Activated CD4-positive, alpha-beta memory T cell treated with anti-CD3 and anti-CD28 coated beads, Interleukin-2, amount 10 ng/mL, durations not matched to agents 7 days and 5 days (primary cell): ENCODE measurements around the gene HID1. TPM values are rescaled to one million over a fixed set of nuclear protein-coding genes. Genes with fewer than 3 reads are reported as not detected.

Source experiments
- CTCF ChIA-PET: fragments of 350-600 bp; sonication (Branson Sonifier 250); formaldehyde crosslinking; loops from one replicate; lab custom pipeline; 2021; ENCODE audit warnings: antibody characterized with exemption, inconsistent platforms; lab: Charles Lee
- POLR2A ChIA-PET: fragments of 350-600 bp; sonication (Branson Sonifier 250); formaldehyde crosslinking; loops from one replicate; lab custom pipeline; 2021; ENCODE audit warnings: antibody characterized with exemption; lab: Charles Lee
- DNase-seq: peaks from one replicate; pipeline ENCODE4 v3.0.0-alpha.2; 2020
- H3K27ac Mint-ChIP-seq: one replicate; pipeline ENCODE4 v1.8.0; 2021; ENCODE audit warnings: mild to moderate bottlenecking, mixed read lengths
- H3K27me3 Mint-ChIP-seq: one replicate; pipeline ENCODE4 v1.8.0; 2021; ENCODE audit warnings: mixed read lengths
- H3K36me3 Mint-ChIP-seq: one replicate; pipeline ENCODE4 v1.8.0; 2021; ENCODE audit warnings: low read depth, mixed read lengths
- H3K4me1 Mint-ChIP-seq: one replicate; pipeline ENCODE4 v1.8.0; 2021; ENCODE audit warnings: mixed read lengths
- H3K4me3 Mint-ChIP-seq: one replicate; pipeline ENCODE4 v1.8.0; 2021; ENCODE audit warnings: mild to moderate bottlenecking, mixed read lengths
- H3K9me3 Mint-ChIP-seq: one replicate; pipeline ENCODE4 v1.8.0; 2021; ENCODE audit warnings: mixed read lengths
- total RNA-seq, 2 experiments: library from RNA; stranded (reverse); gene quantifications; one replicate each; pipeline ENCODE4 v1.2.3, GENCODE V29; 2021

The HID1 gene
- total RNA-seq, 2 experiments from 2014 or later = 0.38 to 1.4 TPM

DNA sequence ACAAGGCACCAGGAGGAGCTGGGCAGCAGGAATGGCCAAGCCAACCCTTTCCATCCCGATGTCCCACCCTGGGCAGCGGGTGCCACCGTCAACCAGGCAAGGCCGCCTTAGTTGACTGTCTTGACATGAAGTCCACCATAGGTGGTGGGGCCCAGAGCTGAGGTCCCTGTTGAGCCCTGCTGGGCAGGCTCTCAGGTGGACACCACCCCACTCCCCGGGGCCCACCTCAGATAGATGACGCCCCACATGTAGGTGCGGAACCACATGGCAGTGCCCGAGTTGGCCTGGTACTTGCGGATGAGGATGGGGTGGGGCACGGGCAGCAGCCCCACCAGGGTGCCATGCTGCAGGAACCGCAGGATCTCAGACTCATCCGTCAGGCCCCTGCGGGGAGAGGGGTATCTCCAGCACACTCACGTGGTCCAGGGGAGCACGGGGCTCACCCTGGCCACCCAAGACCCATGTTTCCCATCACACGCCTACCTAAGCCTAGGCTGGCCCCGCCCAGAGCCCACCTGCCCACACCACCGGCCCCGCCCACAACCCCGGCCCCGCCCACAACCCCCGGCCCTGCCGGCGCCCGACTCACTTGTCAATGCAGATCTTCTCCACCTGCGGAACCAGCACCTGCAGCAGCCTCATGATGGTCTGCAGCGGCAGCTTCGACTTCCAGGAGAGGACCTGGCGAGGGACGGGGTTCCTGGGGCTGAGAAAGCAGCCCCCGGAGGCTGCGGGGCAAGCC is 20.7 kb downstream of the HID1 start:
- H3K4me3 Mint-ChIP-seq = no peak overlapping the region
- no peak overlapping the region for H3K27ac Mint-ChIP-seq
- DNase-seq = no peak
- POLR2A ChIA-PET = no interaction called here
- no peaks in the 10 kb centered on the region for H3K9me3 Mint-ChIP-seq
- H3K4me1 Mint-ChIP-seq = no peaks in the 10 kb centered on the region
- CTCF ChIA-PET = interaction anchor here (1.0 to 1.2 kb wide), 3 partner anchors 10 to 27 kb away, joined by 4 to 5 read pairs (median 5); partner anchors contain the start of gene OTOP2
- H3K27me3 Mint-ChIP-seq = no peaks in the 10 kb centered on the region
- H3K36me3 Mint-ChIP-seq = no peaks in the 10 kb centered on the region

DNA sequence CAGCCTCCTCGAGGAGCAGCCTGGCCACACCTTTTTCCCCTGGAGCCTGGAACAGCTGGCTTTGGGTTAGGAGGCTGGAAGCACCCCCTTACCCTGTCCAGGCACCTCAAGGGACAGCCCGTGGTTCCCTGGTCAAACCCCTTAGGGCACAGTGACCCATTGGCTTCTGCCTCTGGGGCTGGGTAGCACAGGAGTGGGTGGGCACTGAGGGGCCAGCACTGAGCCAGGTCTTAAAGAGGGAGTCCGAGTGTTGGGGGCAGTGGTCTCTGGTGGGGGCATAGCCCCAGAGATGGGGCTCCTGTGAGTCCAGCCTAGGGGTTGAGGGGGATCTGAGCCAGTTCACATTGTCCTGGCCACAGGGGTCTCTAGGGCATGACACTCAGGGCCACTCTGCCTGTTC is 21.5 kb downstream of the HID1 start:
- POLR2A ChIA-PET = no interaction called here
- H3K27ac Mint-ChIP-seq = no peak overlapping the region
- CTCF ChIA-PET = interaction anchor here (1.0 to 1.1 kb wide), 2 partner anchors 11 to 27 kb away, joined by 4 to 5 read pairs; partner anchors contain the start of gene OTOP2

DNA sequence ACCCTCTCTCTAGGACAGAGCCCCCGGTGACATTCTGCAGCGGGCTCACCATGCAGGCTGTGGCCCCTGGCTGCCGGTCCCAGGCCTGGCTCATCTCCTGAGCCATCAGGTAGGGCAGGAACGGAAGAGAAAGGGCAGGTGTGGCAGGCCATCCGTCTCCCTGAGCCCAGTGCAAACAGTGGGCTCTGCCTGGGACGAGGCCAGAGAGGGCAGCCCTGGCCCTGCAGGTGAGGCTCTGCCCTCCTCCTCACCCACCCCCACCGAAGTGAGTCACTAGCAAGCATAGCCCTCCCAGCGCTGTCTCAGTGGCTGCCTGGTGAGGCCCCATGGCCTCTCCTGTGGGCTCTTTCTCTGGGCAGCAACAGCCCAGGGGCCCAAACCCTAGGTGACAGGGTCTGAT is 22.4 kb downstream of the HID1 start:
- Mint-ChIP-seq H3K9me3 (no peaks in the 10 kb centered on the region), H3K27me3 (peaks cover 3% of the 10 kb centered on the region), H3K36me3 (no peaks in the 10 kb centered on the region), H3K27ac (no peak overlapping the region), H3K4me1 (no peaks in the 10 kb centered on the region), H3K4me3 (no peak overlapping the region)
- ChIA-PET POLR2A (no interaction called here), CTCF (interaction anchor here (2.9 kb wide), 1 partner anchor 11 kb away, joined by 20 read pairs; no protein-coding TSS in a partner anchor)
- DNase-seq = no peak

More for the DNA sequence above, 21.5 kb downstream of the HID1 start:
- Mint-ChIP-seq H3K4me3 (no peak overlapping the region), H3K9me3 (no peaks in the 10 kb centered on the region), H3K4me1 (no peaks in the 10 kb centered on the region), H3K27me3 (no peaks in the 10 kb centered on the region), H3K36me3 (no peaks in the 10 kb centered on the region)
- no peak for DNase-seq

- no peak for DNase-seq
- CTCF ChIA-PET = interaction anchor here (1.7 to 2.9 kb wide), 2 partner anchors 9 to 12 kb away, joined by 10 to 20 read pairs; no protein-coding TSS in a partner anchor
- H3K27me3 Mint-ChIP-seq = peaks cover 7% of the 10 kb centered on the region
- H3K36me3 Mint-ChIP-seq = no peaks in the 10 kb centered on the region
- POLR2A ChIA-PET = no interaction called here
- no peaks in the 10 kb centered on the region for H3K9me3 Mint-ChIP-seq
- H3K4me1 Mint-ChIP-seq = no peaks in the 10 kb centered on the region
- no peak overlapping the region for H3K27ac Mint-ChIP-seq
- H3K4me3 Mint-ChIP-seq = no peak overlapping the region
Observed at GRCh38 chr17:74949455-74950115, 23.0 kb downstream of the HID1 start.

DNA sequence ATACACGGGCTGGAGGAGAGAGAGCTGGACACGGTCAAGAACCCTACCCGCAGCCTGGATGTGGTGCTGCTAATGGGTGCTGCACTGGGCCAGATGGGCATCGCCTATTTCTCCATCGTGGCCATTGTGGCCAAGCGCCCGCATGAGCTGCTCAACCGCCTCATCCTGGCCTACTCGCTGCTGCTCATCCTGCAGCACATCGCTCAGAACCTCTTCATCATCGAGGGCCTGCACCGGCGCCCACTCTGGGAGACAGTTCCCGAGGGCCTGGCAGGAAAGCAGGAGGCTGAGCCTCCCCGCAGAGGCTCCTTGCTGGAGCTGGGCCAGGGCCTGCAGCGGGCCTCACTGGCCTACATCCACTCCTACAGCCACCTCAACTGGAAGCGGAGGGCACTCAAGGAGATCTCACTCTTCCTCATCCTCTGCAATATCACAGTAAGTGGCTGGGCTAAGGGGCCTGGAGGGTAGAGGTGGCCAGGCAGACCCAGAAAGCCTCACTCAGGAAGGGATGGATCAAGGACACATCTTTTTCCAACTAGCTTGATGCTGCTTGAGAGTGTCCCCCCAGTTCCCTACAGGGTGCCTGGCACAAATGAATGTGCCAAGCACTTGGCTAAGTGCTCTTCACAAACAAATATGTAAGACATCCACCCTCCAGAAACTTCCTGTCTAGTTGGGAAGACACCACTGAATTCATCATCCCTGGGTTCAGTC is 25.4 kb downstream of the HID1 start:
- no peak overlapping the region for H3K4me3 Mint-ChIP-seq
- CTCF ChIA-PET = interaction anchor here (0.6 to 2.9 kb wide), 3 partner anchors 10 to 14 kb away, joined by 3 to 20 read pairs (median 3); no protein-coding TSS in a partner anchor
- no peak overlapping the region for H3K27ac Mint-ChIP-seq
- H3K27me3 Mint-ChIP-seq = peaks cover 18% of the 10 kb centered on the region
- no peaks in the 10 kb centered on the region for H3K4me1 Mint-ChIP-seq
- POLR2A ChIA-PET = no interaction called here
- H3K9me3 Mint-ChIP-seq = no peaks in the 10 kb centered on the region
- no peaks in the 10 kb centered on the region for H3K36me3 Mint-ChIP-seq
- DNase-seq = no peak

DNA sequence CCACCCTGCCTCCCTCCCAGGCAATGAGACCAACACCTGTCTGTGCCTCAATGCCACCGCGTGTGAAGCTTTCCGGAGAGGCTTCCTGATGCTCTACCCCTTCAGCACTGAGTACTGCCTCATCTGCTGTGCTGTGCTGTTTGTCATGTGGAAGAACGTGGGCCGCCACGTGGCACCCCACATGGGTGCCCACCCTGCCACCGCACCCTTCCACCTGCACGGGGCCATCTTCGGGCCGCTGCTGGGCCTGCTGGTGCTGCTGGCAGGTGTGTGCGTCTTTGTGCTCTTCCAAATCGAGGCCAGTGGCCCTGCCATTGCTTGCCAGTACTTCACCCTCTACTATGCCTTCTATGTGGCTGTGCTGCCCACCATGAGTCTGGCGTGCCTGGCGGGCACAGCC is 25.9 kb downstream of the HID1 start:
- H3K9me3 Mint-ChIP-seq = no peaks in the 10 kb centered on the region
- no peak for DNase-seq
- H3K4me1 Mint-ChIP-seq = no peaks in the 10 kb centered on the region
- H3K4me3 Mint-ChIP-seq = no peak overlapping the region
- H3K27ac Mint-ChIP-seq = no peak overlapping the region
- H3K36me3 Mint-ChIP-seq = no peaks in the 10 kb centered on the region
- H3K27me3 Mint-ChIP-seq = peaks cover 21% of the 10 kb centered on the region
- ChIA-PET CTCF (interaction anchor here (0.6 to 1.1 kb wide), 2 partner anchors 10 to 11 kb away, joined by 3 read pairs; no protein-coding TSS in a partner anchor), POLR2A (no interaction called here)

GRCh38 chr17:74945543-74945942 is 27.0 kb downstream of the HID1 start:
- POLR2A ChIA-PET = no interaction called here
- Mint-ChIP-seq H3K4me1 (no peaks in the 10 kb centered on the region), H3K27me3 (peaks cover 21% of the 10 kb centered on the region), H3K27ac (no peak overlapping the region), H3K36me3 (no peaks in the 10 kb centered on the region), H3K4me3 (no peak overlapping the region), H3K9me3 (no peaks in the 10 kb centered on the region)
- CTCF ChIA-PET = interaction anchor here (0.8 kb wide), 1 partner anchor 16 kb away, joined by 3 read pairs; no protein-coding TSS in a partner anchor
- DNase-seq = no peak

DNA sequence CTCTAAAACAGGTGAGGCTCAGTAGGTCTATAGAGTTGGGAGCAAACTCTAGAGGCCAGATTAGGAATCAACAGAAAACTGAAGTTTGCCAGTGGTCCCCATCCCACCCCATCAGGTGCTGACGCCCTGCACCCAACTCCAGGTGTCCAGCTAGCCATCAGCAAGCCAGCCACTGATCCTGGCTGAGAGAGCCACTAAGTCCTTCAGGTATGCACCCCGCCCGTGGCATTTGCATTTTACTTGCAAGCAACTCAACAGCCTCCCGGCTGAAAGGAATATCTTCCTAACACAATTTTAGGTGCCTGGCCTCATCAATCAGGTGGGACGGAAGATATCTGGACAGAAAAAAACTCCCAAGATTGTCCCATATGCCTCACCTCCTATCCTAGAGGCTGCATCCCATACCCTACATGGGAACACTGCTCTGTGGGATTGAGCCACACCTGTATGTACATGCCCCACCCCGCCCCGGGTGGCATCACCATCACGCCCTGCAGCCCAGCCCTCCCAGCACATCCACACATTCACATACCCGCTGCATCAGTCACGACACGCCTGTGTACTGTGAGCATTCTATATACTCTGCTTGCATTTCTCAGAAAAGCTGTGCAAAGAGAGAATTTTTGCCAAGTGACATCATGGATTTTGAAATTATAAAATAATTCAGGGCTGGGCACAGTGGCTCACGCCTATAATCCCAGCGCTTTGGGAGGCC is 28.6 kb downstream of the HID1 start:
- H3K4me1 Mint-ChIP-seq = no peaks in the 10 kb centered on the region
- H3K4me3 Mint-ChIP-seq = no peak overlapping the region
- H3K9me3 Mint-ChIP-seq = no peaks in the 10 kb centered on the region

GRCh38 chr17:74941128-74941725 is 31.3 kb downstream of the HID1 start:
- no peaks in the 10 kb centered on the region for H3K36me3 Mint-ChIP-seq
- H3K4me3 Mint-ChIP-seq = no peak overlapping the region
- POLR2A ChIA-PET = no interaction called here
- H3K9me3 Mint-ChIP-seq = no peaks in the 10 kb centered on the region
- no peaks in the 10 kb centered on the region for H3K4me1 Mint-ChIP-seq
- H3K27me3 Mint-ChIP-seq = peaks cover 50% of the 10 kb centered on the region
- CTCF ChIA-PET = no interaction called here
- H3K27ac Mint-ChIP-seq = no peak overlapping the region
- DNase-seq = no peak

More for the DNA sequence above, 28.6 kb downstream of the HID1 start:
- Mint-ChIP-seq H3K36me3 (no peaks in the 10 kb centered on the region), H3K27me3 (peaks cover 28% of the 10 kb centered on the region), H3K27ac (no peak overlapping the region)
- ChIA-PET POLR2A (no interaction called here), CTCF (no interaction called here)
- no peak for DNase-seq

- no peak for DNase-seq
- H3K27ac Mint-ChIP-seq = no peak overlapping the region
- no peaks in the 10 kb centered on the region for H3K4me1 Mint-ChIP-seq
- H3K27me3 Mint-ChIP-seq = peaks cover 54% of the 10 kb centered on the region
- H3K4me3 Mint-ChIP-seq = no peak overlapping the region
- H3K36me3 Mint-ChIP-seq = no peaks in the 10 kb centered on the region
- H3K9me3 Mint-ChIP-seq = no peaks in the 10 kb centered on the region
- CTCF ChIA-PET = interaction anchor here (0.6 to 1.3 kb wide), 2 partner anchors 78 to 148 kb away, joined by 3 to 5 read pairs; no protein-coding TSS in a partner anchor
- POLR2A ChIA-PET = no interaction called here
Observed at GRCh38 chr17:74939534-74939933, 33.0 kb downstream of the HID1 start.

GRCh38 chr17:74938194-74938950 is 34.2 kb downstream of the HID1 start:
- no peaks in the 10 kb centered on the region for H3K4me1 Mint-ChIP-seq
- peaks cover 55% of the 10 kb centered on the region for H3K27me3 Mint-ChIP-seq
- no peak overlapping the region for H3K27ac Mint-ChIP-seq
- no peaks in the 10 kb centered on the region for H3K36me3 Mint-ChIP-seq
- POLR2A ChIA-PET = no interaction called here
- H3K9me3 Mint-ChIP-seq = no peaks in the 10 kb centered on the region
- H3K4me3 Mint-ChIP-seq = no peak overlapping the region
- DNase-seq = no peak
- CTCF ChIA-PET = interaction anchor here (0.9 kb wide), 1 partner anchor 22 kb away, joined by 3 read pairs; no protein-coding TSS in a partner anchor
